GM18907 (cell line): ENCODE results near the gene TRIM2.
"Not testable (repeated sequence)": the region's sequence is repeated elsewhere in the genome, so short reads cannot be mapped to it uniquely, and the experiment has no call there.

Experiments used
- ATAC-seq: cut with Tn5 transposase; IDR thresholded peaks from one replicate; pipeline ENCODE4 v1.9.1; 2021; ENCODE audit warnings: mild to moderate bottlenecking, moderate library complexity; ENCODE audit not compliant: unreplicated experiment

TRIM2 gene

GRCh38 chr4:153204247-153204671 lies at the start of gene TRIM2:
TRIM2 (plus strand) TSS chr4:153204443; CDS start chr4:153204531, 88 bp downstream.
- ATAC-seq = no peak

- no peak for ATAC-seq
Observed at GRCh38 chr4:153155686-153156085, 48.6 kb upstream of the TRIM2 start.

- ATAC-seq = no peak
Observed at GRCh38 chr4:153156263-153156662, 48.0 kb upstream of the TRIM2 start.

GRCh38 chr4:153156721-153157120 lies 47.5 kb upstream of the TRIM2 start:
- no peak for ATAC-seq

GRCh38 chr4:153159016-153159415 lies 45.2 kb upstream of the TRIM2 start:
- ATAC-seq = no peak

- no peak for ATAC-seq
Observed at GRCh38 chr4:153159728-153160221, 44.5 kb upstream of the TRIM2 start.

GRCh38 chr4:153160821-153161220 lies 43.4 kb upstream of the TRIM2 start:
- ATAC-seq = no peak

- no peak for ATAC-seq
Observed at GRCh38 chr4:153161226-153161963, 42.8 kb upstream of the TRIM2 start.

- not testable (repeated sequence) for ATAC-seq
Observed at GRCh38 chr4:153165236-153165635, 39.0 kb upstream of the TRIM2 start.

- ATAC-seq = no peak
Observed at GRCh38 chr4:153166716-153167501, 37.3 kb upstream of the TRIM2 start.

GRCh38 chr4:153169776-153170175 lies 34.5 kb upstream of the TRIM2 start:
- ATAC-seq = no peak

- no peak for ATAC-seq
Observed at GRCh38 chr4:153170407-153170806, 33.8 kb upstream of the TRIM2 start.

GRCh38 chr4:153174821-153175567 lies 29.2 kb upstream of the TRIM2 start:
- no peak for ATAC-seq

- no peak for ATAC-seq
Observed at GRCh38 chr4:153176938-153177337, 27.3 kb upstream of the TRIM2 start.

GRCh38 chr4:153177841-153178240 lies 26.4 kb upstream of the TRIM2 start:
- ATAC-seq = no peak

- no peak for ATAC-seq
Observed at GRCh38 chr4:153179100-153179499, 25.1 kb upstream of the TRIM2 start.

GRCh38 chr4:153181293-153181692 lies 22.9 kb upstream of the TRIM2 start:
- no peak for ATAC-seq

GRCh38 chr4:153181700-153182099 lies 22.5 kb upstream of the TRIM2 start:
- ATAC-seq = no peak

- ATAC-seq = no peak
Observed at GRCh38 chr4:153183146-153183545, 21.1 kb upstream of the TRIM2 start.

- no peak for ATAC-seq
Observed at GRCh38 chr4:153185331-153185852, 18.9 kb upstream of the TRIM2 start.
